Neuronal stem cell (in vitro differentiated cells): ENCODE data around the gene PRIMA1.

Experiments
- DNase-seq: peaks from one replicate; pipeline ENCODE4 v3.0.0-alpha.2; 2013; ENCODE audit warnings: low spot score
- H2AFZ ChIP-seq: one replicate; pipeline ENCODE4 v1.6.1; 2013; ENCODE audit warnings: mild to moderate bottlenecking, low read length, inconsistent platforms
- H2AK5ac ChIP-seq: 2 replicates; pipeline ENCODE4 v1.6.1; 2013; ENCODE audit warnings: low read depth, mild to moderate bottlenecking, inconsistent platforms, low read length, moderate library complexity, mixed read lengths
- H2BK120ac ChIP-seq: 2 replicates; pipeline ENCODE4 v1.6.1; 2013; ENCODE audit warnings: low read depth, mild to moderate bottlenecking, inconsistent platforms, low read length, moderate library complexity, mixed read lengths
- H2BK12ac ChIP-seq: one replicate; pipeline ENCODE4 v1.6.1; 2013; ENCODE audit warnings: low read length, inconsistent platforms
- H2BK15ac ChIP-seq: 2 replicates; pipeline ENCODE4 v1.6.1; 2013; ENCODE audit warnings: mild to moderate bottlenecking, low read length, inconsistent platforms, mixed read lengths
- H2BK5ac ChIP-seq: one replicate; pipeline ENCODE4 v1.6.1; 2013; ENCODE audit warnings: inconsistent platforms, mild to moderate bottlenecking, low read length, moderate library complexity
- H3K14ac ChIP-seq: one replicate; pipeline ENCODE4 v1.6.1; 2013; ENCODE audit warnings: low read length, inconsistent platforms
- H3K18ac ChIP-seq: 2 replicates; pipeline ENCODE4 v1.6.1; 2013; ENCODE audit warnings: low read length, inconsistent platforms
- H3K23ac ChIP-seq: 2 replicates; pipeline ENCODE4 v1.6.1; 2013; ENCODE audit warnings: low read depth, mild to moderate bottlenecking, mixed read lengths, low read length, inconsistent platforms; ENCODE audit not compliant: poor library complexity
- H3K27ac ChIP-seq: replicated peaks from 3 replicates; pipeline ENCODE4 v1.5.1; 2013; ENCODE audit warnings: low read length, inconsistent platforms
- H3K27me3 ChIP-seq, 3 experiments: 2 replicates each; pipeline ENCODE4 v1.6.1; 2013; ENCODE audit warnings: low read length in 3 of 3, mild to moderate bottlenecking in 2 of 3, inconsistent platforms in 1 of 3, low read depth in 1 of 3, mixed read lengths in 1 of 3, moderate library complexity in 1 of 3; ENCODE audit not compliant: control insufficient read depth in 3 of 3, insufficient read depth in 3 of 3
- H3K36me3 ChIP-seq, 2 donors: replicated peaks in 1 of 2; 2 replicates each; pipeline ENCODE4 v1.6.1; 2013; ENCODE audit warnings: low read length in 2 of 2; ENCODE audit not compliant: control insufficient read depth in 2 of 2, insufficient read depth in 2 of 2
- H3K4ac ChIP-seq: 2 replicates; pipeline ENCODE4 v1.6.1; 2013; ENCODE audit warnings: inconsistent platforms, mild to moderate bottlenecking, low read length, moderate library complexity
- H3K4me1 ChIP-seq, 2 donors: 1 replicate in 1 of 2; 2 replicates in 1 of 2; pipeline ENCODE4 v1.6.1; 2013; ENCODE audit warnings: low read length in 2 of 2, low read depth in 1 of 2; ENCODE audit not compliant: control insufficient read depth in 2 of 2, insufficient read depth in 1 of 2
- H3K4me2 ChIP-seq: one replicate; pipeline ENCODE4 v1.6.1; 2013; ENCODE audit warnings: mild to moderate bottlenecking, low read length, inconsistent platforms; ENCODE audit not compliant: insufficient read depth, poor library complexity, severe bottlenecking
- H3K4me3 ChIP-seq, 2 donors: 2 replicates each; pipeline ENCODE4 v1.5.1; 2013; ENCODE audit warnings: low read length in 2 of 2, mild to moderate bottlenecking in 2 of 2, inconsistent platforms in 1 of 2, moderate library complexity in 1 of 2
- H3K79me1 ChIP-seq: one replicate; pipeline ENCODE4 v1.6.1; 2013; ENCODE audit warnings: low read depth, mild to moderate bottlenecking, inconsistent platforms, low read length, moderate library complexity
- H3K9ac ChIP-seq: one replicate; pipeline ENCODE4 v1.6.1; 2013; ENCODE audit warnings: mild to moderate bottlenecking, low read depth, low read length, inconsistent platforms; ENCODE audit not compliant: poor library complexity
- H3K9me3 ChIP-seq, 2 donors: replicated peaks in 1 of 2; 2 replicates each; pipeline versions ENCODE3 to v1.6.1; 2013; ENCODE audit warnings: low read length in 2 of 2, mild to moderate bottlenecking in 2 of 2, inconsistent platforms in 1 of 2, low read depth in 1 of 2, mixed read lengths in 1 of 2, moderate library complexity in 1 of 2; ENCODE audit not compliant: control insufficient read depth in 2 of 2, insufficient read depth in 1 of 2
- H4K8ac ChIP-seq: one replicate; pipeline ENCODE4 v1.6.1; 2013; ENCODE audit warnings: low read depth, mild to moderate bottlenecking, inconsistent platforms, low read length, moderate library complexity
- H4K91ac ChIP-seq: one replicate; pipeline ENCODE4 v1.6.1; 2013; ENCODE audit warnings: low read length, low read depth, mild to moderate bottlenecking, inconsistent platforms; ENCODE audit not compliant: poor library complexity
- WGBS, 2 donors: extraction: QIAGEN DNeasy Blood & Tissue Kit; methylation state at CpG; one replicate each; pipeline ENCODE4 v1.1.7; 2013; ENCODE audit warnings: missing lambda C conversion rate in 2 of 2, mixed read lengths in 1 of 2; ENCODE audit not compliant: insufficient read length in 2 of 2, insufficient replicate concordance in 1 of 2; ENCODE audit errors: extremely low coverage in 2 of 2; 5-methylcytosine and 5-hydroxymethylcytosine counted together

Gene PRIMA1

GRCh38 chr14:93824076-93824475 lies 35.8 kb upstream of the PRIMA1 start:
- Histone ChIP-seq H3K23ac (no peak overlapping the region), H4K91ac (no peak overlapping the region), H2BK5ac (peak overlapping the region; percentile 57), H3K27me3 (no peaks in the 10 kb centered on the region), H3K18ac (peak overlapping the region; percentile 65), H3K36me3 (no peaks in the 10 kb centered on the region), H4K8ac (no peak overlapping the region), H3K79me1 (no peaks in the 10 kb centered on the region), H3K4me3 (no peak overlapping the region), H3K27ac (no peak overlapping the region), H3K9ac (no peak overlapping the region), H3K9me3 (no peaks in the 10 kb centered on the region), H3K4me1 (no peaks in the 10 kb centered on the region), H2BK12ac (no peak overlapping the region), H2BK120ac (peak overlapping the region; percentile 97), H2AFZ (no peak overlapping the region), H2BK15ac (peak overlapping the region; percentile 68), H3K14ac (no peak overlapping the region), H2AK5ac (peak overlapping the region; percentile 77), H3K4me2 (no peak overlapping the region), H3K4ac (no peak overlapping the region)
- no peak for DNase-seq
- WGBS, 2 donors = no CpG with 5 or more reads among the region's 9 CpGs

- Histone ChIP-seq H2BK15ac (no peak overlapping the region), H3K27me3 (no peaks in the 10 kb centered on the region), H2AK5ac (no peak overlapping the region), H3K9ac (peak overlapping the region; percentile 6), H2BK12ac (no peak overlapping the region), H4K8ac (no peak overlapping the region), H3K27ac (no peak overlapping the region), H3K23ac (no peak overlapping the region), H3K4me2 (no peak overlapping the region), H3K79me1 (no peaks in the 10 kb centered on the region), H2AFZ (no peak overlapping the region), H3K9me3 (no peaks in the 10 kb centered on the region), H3K36me3 (no peaks in the 10 kb centered on the region), H2BK120ac (no peak overlapping the region), H3K4me1 (no peaks in the 10 kb centered on the region), H3K4me3 (no peak overlapping the region), H3K4ac (no peak overlapping the region), H2BK5ac (no peak overlapping the region), H3K14ac (no peak overlapping the region), H3K18ac (peak overlapping the region; percentile 48), H4K91ac (no peak overlapping the region)
- no CpG with 5 or more reads among the region's 6 CpGs for WGBS, 2 donors
- DNase-seq = no peak
Measured at GRCh38 chr14:93821051-93821450, 32.8 kb upstream of the PRIMA1 start.

DNA sequence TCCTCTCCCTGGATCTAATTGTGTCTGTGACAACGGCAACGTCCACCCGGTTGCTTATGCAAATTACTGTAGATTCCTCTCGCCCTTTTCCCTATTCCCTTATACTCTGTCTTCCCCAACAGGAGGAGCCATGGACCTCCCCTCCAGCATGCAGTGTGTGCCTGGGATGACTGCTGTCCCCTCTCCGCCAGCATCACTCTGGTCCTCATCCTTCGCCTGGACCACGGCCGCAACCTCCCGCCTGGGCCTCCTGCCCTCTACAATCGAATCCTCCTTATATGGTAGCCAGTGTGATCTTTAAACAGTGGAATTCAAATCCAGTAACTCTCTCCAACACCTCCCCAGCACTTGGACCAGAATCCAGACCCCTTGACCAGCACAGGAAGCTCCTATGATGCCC lies 30.6 kb upstream of the PRIMA1 start:
- Histone ChIP-seq H2BK15ac (no peak overlapping the region), H2AFZ (no peak overlapping the region), H2BK5ac (no peak overlapping the region), H3K4me2 (no peak overlapping the region), H3K18ac (no peak overlapping the region), H3K27me3 (no peaks in the 10 kb centered on the region), H3K14ac (no peak overlapping the region), H2BK12ac (no peak overlapping the region), H3K23ac (no peak overlapping the region), H3K36me3 (no peaks in the 10 kb centered on the region), H2AK5ac (no peak overlapping the region), H4K91ac (no peak overlapping the region), H3K4me3 (no peak overlapping the region), H3K9ac (peak overlapping the region; percentile 70), H3K27ac (no peak overlapping the region), H3K9me3 (peaks cover 0 to 4% of the 10 kb centered on the region in 2 donors), H3K79me1 (no peaks in the 10 kb centered on the region), H3K4me1 (no peaks in the 10 kb centered on the region), H3K4ac (no peak overlapping the region), H4K8ac (no peak overlapping the region), H2BK120ac (no peak overlapping the region)
- DNase-seq = no peak
- no CpG with 5 or more reads among the region's 10 CpGs for WGBS, 2 donors

- Histone ChIP-seq H4K8ac (no peak overlapping the region), H3K23ac (no peak overlapping the region), H3K4me3 (no peak overlapping the region), H2BK12ac (no peak overlapping the region), H4K91ac (no peak overlapping the region), H3K4ac (no peak overlapping the region), H2AK5ac (no peak overlapping the region), H2BK5ac (no peak overlapping the region), H3K27ac (no peak overlapping the region), H3K9me3 (peaks cover 4 to 8% of the 10 kb centered on the region in 2 donors), H3K9ac (no peak overlapping the region), H2BK120ac (no peak overlapping the region), H3K36me3 (no peaks in the 10 kb centered on the region), H2BK15ac (no peak overlapping the region), H3K79me1 (no peaks in the 10 kb centered on the region), H3K4me2 (no peak overlapping the region), H3K18ac (no peak overlapping the region), H2AFZ (no peak overlapping the region), H3K27me3 (no peaks in the 10 kb centered on the region), H3K14ac (no peak overlapping the region), H3K4me1 (no peaks in the 10 kb centered on the region)
- no CpG with 5 or more reads among the region's 8 CpGs for WGBS, 2 donors
- no peak for DNase-seq
Measured at GRCh38 chr14:93811676-93812075, 23.4 kb upstream of the PRIMA1 start.
